Calu3 (cell line): Measurements from ENCODE around the gene ZFP91. TPM values are rescaled to one million over a fixed set of nuclear protein-coding genes. Genes with fewer than 3 reads are reported as not detected.

ENCODE experiments used
- BruUV-seq: library from RNA; stranded (reverse); fragments of 400-500 nt; replicated peaks from 2 replicates; lab custom pipeline; 2021; lab: Mats Ljungman, UMichigan
- CTCF ChIA-PET: fragments of 300-600 bp; sonication (Branson Sonifier 250); formaldehyde crosslinking; loops from one replicate; lab custom pipeline; 2022; ENCODE audit warnings: antibody characterized with exemption; lab: Charles Lee
- DNase-seq: peaks from one replicate; pipeline ENCODE4 v3.0.0; 2022
- H3K27ac Mint-ChIP-seq: one replicate; pipeline ENCODE4 v1.8.0; 2022; ENCODE audit warnings: mixed read lengths; ENCODE audit not compliant: unreplicated experiment
- H3K27me3 Mint-ChIP-seq: one replicate; pipeline ENCODE4 v1.8.0; 2022; ENCODE audit warnings: mixed read lengths; ENCODE audit not compliant: unreplicated experiment
- H3K36me3 Mint-ChIP-seq: one replicate; pipeline ENCODE4 v1.8.0; 2022; ENCODE audit warnings: mild to moderate bottlenecking, moderate library complexity, mixed read lengths; ENCODE audit not compliant: insufficient read depth, unreplicated experiment
- H3K4me1 Mint-ChIP-seq: one replicate; pipeline ENCODE4 v1.8.0; 2022; ENCODE audit warnings: mild to moderate bottlenecking, low read depth, mixed read lengths; ENCODE audit not compliant: unreplicated experiment
- H3K4me3 Mint-ChIP-seq: one replicate; pipeline ENCODE4 v1.8.0; 2022; ENCODE audit warnings: mild to moderate bottlenecking, low read depth, moderate library complexity, mixed read lengths; ENCODE audit not compliant: unreplicated experiment
- H3K9me3 Mint-ChIP-seq: one replicate; pipeline ENCODE4 v1.8.0; 2022; ENCODE audit warnings: low read depth, mixed read lengths; ENCODE audit not compliant: unreplicated experiment
- CTCF ChIP-seq: fragments of 200-600 bp; IDR thresholded peaks from one replicate; pipeline ENCODE4 v1.8.0; 2022; ENCODE audit warnings: antibody characterized with exemption; ENCODE audit not compliant: unreplicated experiment
- intact Hi-C: fragments of 100-400 bp; cut with micrococcal nuclease; formaldehyde crosslinking; loops from one replicate; pipeline ENCODE4 v1.10.0; 2022; ENCODE audit not compliant: unreplicated experiment
- total RNA-seq: library from RNA; stranded (reverse); gene quantifications from 2 replicates; pipeline ENCODE4 v1.2.3, GENCODE V29; 2022

The ZFP91 gene
- total RNA-seq, 1 experiment from 2014 or later, result 61.5 TPM

DNA sequence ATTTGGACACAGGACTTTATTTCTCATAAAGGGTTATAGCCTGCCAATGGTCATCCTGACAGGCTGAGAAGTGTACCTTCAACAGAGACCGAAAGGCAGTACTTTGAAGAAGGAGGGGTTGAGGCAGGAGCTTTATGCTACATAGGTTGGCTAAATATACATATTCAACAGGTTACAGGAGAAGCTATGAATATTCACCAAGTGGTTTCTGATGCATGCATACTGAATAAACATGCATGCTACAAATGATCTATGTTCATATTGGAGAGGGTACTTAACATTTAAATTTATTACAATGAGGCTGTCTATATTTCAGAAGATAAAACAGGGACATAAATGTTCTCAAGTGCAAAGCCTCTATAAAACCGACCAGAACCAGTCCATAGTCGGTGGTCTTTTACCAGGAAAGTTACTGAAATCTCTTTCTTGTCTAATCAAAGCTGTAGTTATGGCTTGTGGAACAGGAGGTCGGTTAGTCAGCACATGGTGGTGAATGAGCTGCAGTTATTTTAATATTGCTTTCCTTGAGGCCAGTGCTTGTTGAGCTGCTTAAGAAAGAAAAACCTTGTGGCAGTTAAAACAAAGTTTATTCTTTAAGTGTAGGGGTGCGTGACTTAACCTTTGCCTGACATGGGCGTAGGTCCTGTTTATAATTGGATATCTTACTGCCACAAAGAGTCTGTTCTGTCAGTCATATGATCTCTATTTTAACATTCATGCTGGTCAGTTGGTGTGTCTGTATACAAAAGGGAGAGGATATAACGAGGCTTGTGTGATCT, 63.1 kb downstream of the ZFP91 start:
- no peak for TF ChIP-seq CTCF
- BruUV-seq, result no TSS peak
- intact Hi-C loops, result no loop called here
- CTCF ChIA-PET, result interaction anchor here (0.7 kb wide), 1 partner anchor 326 kb away, joined by 4 read pairs; no protein-coding TSS in a partner anchor
- DNase-seq, result no peak
- Mint-ChIP-seq H3K27me3 (no peaks in the 10 kb centered on the region), H3K36me3 (no peaks in the 10 kb centered on the region), H3K4me1 (no peaks in the 10 kb centered on the region), H3K9me3 (peaks cover 3% of the 10 kb centered on the region), H3K4me3 (no peak overlapping the region), H3K27ac (no peak overlapping the region)

GRCh38 chr11:58645854-58646253, 67.0 kb downstream of the ZFP91 start:
- no peak for DNase-seq
- no peaks in the 10 kb centered on the region for H3K36me3 Mint-ChIP-seq
- H3K4me1 Mint-ChIP-seq, result no peaks in the 10 kb centered on the region
- no TSS peak for BruUV-seq
- no peaks in the 10 kb centered on the region for H3K27me3 Mint-ChIP-seq
- CTCF ChIA-PET, result no interaction called here
- TF ChIP-seq CTCF, result no peak
- no peak overlapping the region for H3K4me3 Mint-ChIP-seq
- H3K9me3 Mint-ChIP-seq, result peaks cover 3% of the 10 kb centered on the region
- H3K27ac Mint-ChIP-seq, result no peak overlapping the region
- intact Hi-C loops, result no loop called here

DNA sequence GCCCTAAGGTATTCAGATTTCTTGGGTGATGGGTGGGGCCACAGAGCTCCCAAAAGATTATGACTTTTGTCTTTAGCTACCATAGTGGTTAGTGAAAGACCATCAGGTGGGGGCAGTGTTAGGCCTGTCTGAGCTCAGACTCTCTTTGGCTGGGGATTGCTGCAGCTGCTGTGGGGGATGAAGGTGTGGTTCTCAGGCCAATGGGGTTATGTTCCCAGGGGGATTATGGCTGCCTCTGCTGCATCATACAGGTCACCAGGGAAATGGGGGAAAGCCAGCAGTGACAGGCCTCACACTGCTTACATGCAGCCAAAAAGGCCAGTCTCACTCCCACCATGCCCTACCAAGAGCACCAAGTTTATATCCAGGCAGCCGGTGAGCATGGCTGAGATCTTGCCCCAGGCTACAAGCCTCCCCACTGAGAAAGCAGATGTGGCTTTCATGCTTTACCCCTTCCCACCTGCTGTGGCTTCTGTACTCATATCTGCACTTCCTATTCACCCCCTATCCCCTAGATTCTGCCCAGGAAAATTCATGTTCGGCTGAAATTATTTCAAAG, 68.4 kb downstream of the ZFP91 start:
- H3K36me3 Mint-ChIP-seq, result no peaks in the 10 kb centered on the region
- no peak for DNase-seq
- no peak overlapping the region for H3K4me3 Mint-ChIP-seq
- CTCF ChIA-PET, result no interaction called here
- no peak for TF ChIP-seq CTCF
- no peaks in the 10 kb centered on the region for H3K4me1 Mint-ChIP-seq
- H3K27ac Mint-ChIP-seq, result no peak overlapping the region
- intact Hi-C loops, result no loop called here
- BruUV-seq, result no TSS peak
- peaks cover 3% of the 10 kb centered on the region for H3K9me3 Mint-ChIP-seq
- no peaks in the 10 kb centered on the region for H3K27me3 Mint-ChIP-seq

GRCh38 chr11:58647866-58648265, 69.0 kb downstream of the ZFP91 start:
- no peaks in the 10 kb centered on the region for H3K4me1 Mint-ChIP-seq
- CTCF ChIA-PET, result no interaction called here
- no peaks in the 10 kb centered on the region for H3K36me3 Mint-ChIP-seq
- no peak for DNase-seq
- intact Hi-C loops, result no loop called here
- H3K27ac Mint-ChIP-seq, result no peak overlapping the region
- H3K27me3 Mint-ChIP-seq, result no peaks in the 10 kb centered on the region
- no TSS peak for BruUV-seq
- TF ChIP-seq CTCF, result no peak
- no peak overlapping the region for H3K4me3 Mint-ChIP-seq
- H3K9me3 Mint-ChIP-seq, result peaks cover 3% of the 10 kb centered on the region
